Mesenchymal stem cell (in vitro differentiated cells and primary cell): ENCODE data around the gene AFAP1.
"Not testable (repeated sequence)": the region's sequence is repeated elsewhere in the genome, so short reads cannot be mapped to it uniquely, and the experiment has no call there.

ENCODE experiments used
- DNase-seq: peaks from one replicate; pipeline ENCODE4 v3.0.0-alpha.2; 2013
- H2AFZ ChIP-seq: one replicate; pipeline ENCODE4 v1.6.1; 2013; ENCODE audit warnings: low read depth, mild to moderate bottlenecking, control low read depth, inconsistent platforms, low read length, moderate library complexity
- H2AK5ac ChIP-seq: 2 replicates; pipeline ENCODE4 v1.6.1; 2013; ENCODE audit warnings: low read length, moderate library complexity, mild to moderate bottlenecking, inconsistent platforms; ENCODE audit not compliant: severe bottlenecking
- H2BK120ac ChIP-seq: one replicate; pipeline ENCODE4 v1.6.1; 2013; ENCODE audit warnings: low read depth, mild to moderate bottlenecking, inconsistent platforms, low read length, moderate library complexity
- H2BK12ac ChIP-seq, 2 experiments: one replicate each; pipeline ENCODE4 v1.6.1; 2013; ENCODE audit warnings: inconsistent platforms in 2 of 2, low read length in 2 of 2, mild to moderate bottlenecking in 2 of 2, moderate library complexity in 2 of 2, control low read depth in 1 of 2
- H2BK15ac ChIP-seq: one replicate; pipeline ENCODE4 v1.6.1; 2013; ENCODE audit warnings: mild to moderate bottlenecking, low read depth, inconsistent platforms; ENCODE audit not compliant: poor library complexity, severe bottlenecking
- H2BK5ac ChIP-seq: 2 replicates; pipeline ENCODE4 v1.6.1; 2013; ENCODE audit warnings: low read depth, mild to moderate bottlenecking, low read length, control low read depth, inconsistent platforms; ENCODE audit not compliant: poor library complexity, severe bottlenecking
- H3K14ac ChIP-seq, 2 experiments: one replicate each; pipeline ENCODE4 v1.6.1; 2013; ENCODE audit warnings: inconsistent platforms in 2 of 2, low read length in 2 of 2, control low read depth in 1 of 2, mild to moderate bottlenecking in 1 of 2, moderate library complexity in 1 of 2
- H3K18ac ChIP-seq, 2 experiments: one replicate each; pipeline ENCODE4 v1.6.1; 2013; ENCODE audit warnings: inconsistent platforms in 2 of 2, low read length in 2 of 2, control low read depth in 1 of 2, low read depth in 1 of 2, mild to moderate bottlenecking in 1 of 2
- H3K23ac ChIP-seq, 2 experiments: one replicate each; pipeline ENCODE4 v1.6.1; 2013; ENCODE audit warnings: inconsistent platforms in 2 of 2, low read length in 2 of 2, mild to moderate bottlenecking in 2 of 2, moderate library complexity in 2 of 2, control low read depth in 1 of 2
- H3K27ac ChIP-seq: 2 replicates; pipeline ENCODE4 v1.5.1; 2013; ENCODE audit warnings: mild to moderate bottlenecking, moderate library complexity, low read length, control low read depth, inconsistent platforms; ENCODE audit not compliant: poor library complexity, severe bottlenecking
- H3K27me3 ChIP-seq, 2 experiments: 2 replicates each; pipeline versions ENCODE4 v1.6.1 to v1.7.0; 2013; ENCODE audit warnings: low read length in 2 of 2, mild to moderate bottlenecking in 2 of 2, moderate library complexity in 2 of 2, control low read depth in 1 of 2, inconsistent platforms in 1 of 2; ENCODE audit not compliant: control insufficient read depth in 1 of 2, insufficient read depth in 1 of 2
- H3K36me3 ChIP-seq, 2 experiments: 2 replicates each; pipeline versions ENCODE4 v1.6.1 to v1.7.0; 2013; ENCODE audit warnings: low read length in 2 of 2, control low read depth in 1 of 2, inconsistent platforms in 1 of 2, low read depth in 1 of 2, mild to moderate bottlenecking in 1 of 2; ENCODE audit not compliant: insufficient read depth in 2 of 2, control insufficient read depth in 1 of 2
- H3K4ac ChIP-seq, 2 experiments: one replicate each; pipeline ENCODE4 v1.6.1; 2013; ENCODE audit warnings: inconsistent platforms in 2 of 2, low read length in 2 of 2, mild to moderate bottlenecking in 2 of 2, moderate library complexity in 2 of 2, control low read depth in 1 of 2, low read depth in 1 of 2
- H3K4me1 ChIP-seq: 2 replicates; pipeline ENCODE4 v1.6.1; 2013; ENCODE audit warnings: low read depth, low read length, control low read depth; ENCODE audit not compliant: control insufficient read depth, insufficient read depth
- H3K4me2 ChIP-seq: 2 replicates; pipeline ENCODE4 v1.6.1; 2013; ENCODE audit warnings: low read length, mild to moderate bottlenecking, inconsistent platforms; ENCODE audit not compliant: poor library complexity, severe bottlenecking
- H3K4me3 ChIP-seq, 2 experiments: 2 replicates each; pipeline versions ENCODE4 v1.5.1 to v1.7.0; 2013; ENCODE audit warnings: low read length in 2 of 2, mild to moderate bottlenecking in 2 of 2, control low read depth in 1 of 2, low read depth in 1 of 2; ENCODE audit not compliant: insufficient read depth in 1 of 2
- H3K79me1 ChIP-seq: replicated peaks from 2 replicates; pipeline ENCODE4 v1.6.1; 2013; ENCODE audit warnings: mild to moderate bottlenecking, control low read depth, low read length, inconsistent platforms; ENCODE audit not compliant: poor library complexity, severe bottlenecking
- H3K9ac ChIP-seq: 2 replicates; pipeline ENCODE4 v1.7.0; 2013; ENCODE audit warnings: mild to moderate bottlenecking, low read length, moderate library complexity
- H3K9me3 ChIP-seq: 2 replicates; pipeline ENCODE4 v1.7.0; 2013; ENCODE audit warnings: mild to moderate bottlenecking, low read length; ENCODE audit not compliant: control insufficient read depth
- H4K8ac ChIP-seq: one replicate; pipeline ENCODE4 v1.6.1; 2013; ENCODE audit warnings: inconsistent platforms, mild to moderate bottlenecking, low read length, moderate library complexity
- H4K91ac ChIP-seq: one replicate; pipeline ENCODE4 v1.6.1; 2013; ENCODE audit warnings: mild to moderate bottlenecking, low read length, inconsistent platforms
- WGBS: methylation state at CpG from one replicate; pipeline ENCODE4 v1.1.7; 2013; ENCODE audit warnings: mixed read lengths; 5-methylcytosine and 5-hydroxymethylcytosine counted together

Gene AFAP1

GRCh38 chr4:7918981-7919380 is 20.7 kb downstream of the AFAP1 start:
- no peak overlapping the region for H4K91ac ChIP-seq
- WGBS, result 95% methylated on average over 9 of the region's 12 CpGs
- H3K9me3 ChIP-seq, result no peaks in the 10 kb centered on the region
- no peak for DNase-seq
- no peak overlapping the region for H3K23ac ChIP-seq
- no peak overlapping the region for H4K8ac ChIP-seq
- no peak overlapping the region for H2BK120ac ChIP-seq
- peaks cover 10% of the 10 kb centered on the region in 2 experiments for H3K36me3 ChIP-seq
- peaks cover 9% of the 10 kb centered on the region for H3K4me1 ChIP-seq
- no peak overlapping the region for H3K4ac ChIP-seq
- peak overlapping the region; percentile 12 for H3K9ac ChIP-seq
- peaks cover 5% of the 10 kb centered on the region for H3K79me1 ChIP-seq
- no peak overlapping the region for H2BK15ac ChIP-seq
- no peak overlapping the region for H2AFZ ChIP-seq
- H2AK5ac ChIP-seq, result no peak overlapping the region
- H3K14ac ChIP-seq, result no peak overlapping the region
- no peak overlapping the region for H2BK5ac ChIP-seq
- no peak overlapping the region for H3K4me2 ChIP-seq
- H3K18ac ChIP-seq, result no peak overlapping the region
- no peak overlapping the region for H3K4me3 ChIP-seq
- no peak overlapping the region for H3K27ac ChIP-seq
- H3K27me3 ChIP-seq, result no peaks in the 10 kb centered on the region
- H2BK12ac ChIP-seq, result peak overlapping the region in 1 of 2 experiments; percentile 42

- H3K14ac ChIP-seq, H4K91ac ChIP-seq, H3K27me3 ChIP-seq, H3K23ac ChIP-seq, H2BK120ac ChIP-seq, H3K36me3 ChIP-seq, H3K4me1 ChIP-seq, H3K9ac ChIP-seq, H2BK5ac ChIP-seq, H3K4me3 ChIP-seq, H3K27ac ChIP-seq, H3K9me3 ChIP-seq, H2BK12ac ChIP-seq, H3K79me1 ChIP-seq, H2AFZ ChIP-seq, H2BK15ac ChIP-seq, DNase-seq, H2AK5ac ChIP-seq, H3K4me2 ChIP-seq: not testable (repeated sequence)
- peak overlapping the region in 1 of 2 experiments; percentile 51 for H3K4ac ChIP-seq
- H4K8ac ChIP-seq, result peak overlapping the region; percentile 39
- H3K18ac ChIP-seq, result peak overlapping the region in 1 of 2 experiments; percentile 68
- 96% methylated on average over 18 of the region's 18 CpGs for WGBS
These were observed 21.5 kb downstream of the AFAP1 start for GRCh38 chr4:7918187-7918586.

GRCh38 chr4:7917669-7918068 is 22.0 kb downstream of the AFAP1 start:
- H2AK5ac ChIP-seq, result no peak overlapping the region
- DNase-seq, result no peak
- H2BK15ac ChIP-seq, result no peak overlapping the region
- no peak overlapping the region for H2BK120ac ChIP-seq
- H3K4ac ChIP-seq, result peak overlapping the region in 1 of 2 experiments; percentile 51
- no peak overlapping the region for H3K14ac ChIP-seq
- no peak overlapping the region for H3K4me3 ChIP-seq
- H4K8ac ChIP-seq, result peak overlapping the region; percentile 39
- H3K23ac ChIP-seq, result no peak overlapping the region
- 91% methylated on average over 6 of the region's 6 CpGs for WGBS
- no peak overlapping the region for H2BK5ac ChIP-seq
- peaks cover 10% of the 10 kb centered on the region in 2 experiments for H3K36me3 ChIP-seq
- H4K91ac ChIP-seq, result no peak overlapping the region
- H2BK12ac ChIP-seq, result no peak overlapping the region
- H2AFZ ChIP-seq, result no peak overlapping the region
- H3K9me3 ChIP-seq, result no peaks in the 10 kb centered on the region
- H3K4me2 ChIP-seq, result no peak overlapping the region
- H3K79me1 ChIP-seq, result peaks cover 5% of the 10 kb centered on the region
- peaks cover 11% of the 10 kb centered on the region for H3K4me1 ChIP-seq
- no peaks in the 10 kb centered on the region for H3K27me3 ChIP-seq
- no peak overlapping the region for H3K9ac ChIP-seq
- H3K27ac ChIP-seq, result no peak overlapping the region
- H3K18ac ChIP-seq, result peak overlapping the region in 1 of 2 experiments; percentile 70

GRCh38 chr4:7915875-7916242 is 23.8 kb downstream of the AFAP1 start:
- H3K36me3 ChIP-seq, result peaks cover 7 to 10% of the 10 kb centered on the region in 2 experiments
- H2BK120ac ChIP-seq, result no peak overlapping the region
- H2AK5ac ChIP-seq, result no peak overlapping the region
- no peak overlapping the region for H2AFZ ChIP-seq
- no peak overlapping the region for H3K23ac ChIP-seq
- no peak overlapping the region for H3K4ac ChIP-seq
- H3K27me3 ChIP-seq, result no peaks in the 10 kb centered on the region
- no peaks in the 10 kb centered on the region for H3K9me3 ChIP-seq
- WGBS, result 69% methylated on average over 6 of the region's 6 CpGs
- H4K91ac ChIP-seq, result no peak overlapping the region
- H3K4me2 ChIP-seq, result no peak overlapping the region
- no peak overlapping the region for H3K14ac ChIP-seq
- no peak overlapping the region for H2BK5ac ChIP-seq
- no peak overlapping the region for H3K27ac ChIP-seq
- no peak overlapping the region for H3K18ac ChIP-seq
- H4K8ac ChIP-seq, result no peak overlapping the region
- no peak overlapping the region for H2BK15ac ChIP-seq
- H2BK12ac ChIP-seq, result peak overlapping the region in 1 of 2 experiments; percentile 24
- no peak overlapping the region for H3K4me3 ChIP-seq
- no peak overlapping the region for H3K9ac ChIP-seq
- peaks cover 7% of the 10 kb centered on the region for H3K79me1 ChIP-seq
- peaks cover 16% of the 10 kb centered on the region for H3K4me1 ChIP-seq
- no peak for DNase-seq
